ENCODE measurements around the gene SMPX.

GRCh38 chrX:21699136-21699535 is 58.8 kb downstream of the SMPX start:
- TF ChIP-seq CTCF (IDR thresholded peaks at IDR 0.05; ENCODE audit: low read depth, low read length, poor library complexity, severe bottlenecking) (no peak), EZH2phosphoT487 (IDR thresholded peaks at IDR 0.05; ENCODE audit: borderline replicate concordance, low read length) (no peak)
